Memory B cell (primary cell): ENCODE measurements around the gene PRSS58.

Experiments
- ATAC-seq: fragments of 150-1000 bp; cut with Tn5 transposase; 2 replicates; pipeline ENCODE4 v1.10.0; 2021; ENCODE audit warnings: low read depth, mild to moderate bottlenecking, moderate library complexity
- DNase-seq, 2 donors: peaks; one replicate each; pipeline ENCODE4 v3.0.0; 2022; ENCODE audit warnings: low spot score in 2 of 2
- H3K27ac Mint-ChIP-seq: one replicate; pipeline ENCODE4 v1.8.0; 2022; ENCODE audit warnings: mild to moderate bottlenecking, moderate library complexity, mixed read lengths
- H3K27me3 Mint-ChIP-seq: one replicate; pipeline ENCODE4 v1.8.0; 2022; ENCODE audit warnings: mixed read lengths
- H3K36me3 Mint-ChIP-seq: one replicate; pipeline ENCODE4 v1.8.0; 2022; ENCODE audit warnings: mild to moderate bottlenecking, mixed read lengths
- H3K4me1 Mint-ChIP-seq: one replicate; pipeline ENCODE4 v1.8.0; 2022; ENCODE audit warnings: mixed read lengths
- H3K4me3 Mint-ChIP-seq: one replicate; pipeline ENCODE4 v1.8.0; 2022; ENCODE audit warnings: mild to moderate bottlenecking, moderate library complexity, mixed read lengths
- H3K9me3 Mint-ChIP-seq: one replicate; pipeline ENCODE4 v1.8.0; 2022; ENCODE audit warnings: mixed read lengths

PRSS58 gene

DNA sequence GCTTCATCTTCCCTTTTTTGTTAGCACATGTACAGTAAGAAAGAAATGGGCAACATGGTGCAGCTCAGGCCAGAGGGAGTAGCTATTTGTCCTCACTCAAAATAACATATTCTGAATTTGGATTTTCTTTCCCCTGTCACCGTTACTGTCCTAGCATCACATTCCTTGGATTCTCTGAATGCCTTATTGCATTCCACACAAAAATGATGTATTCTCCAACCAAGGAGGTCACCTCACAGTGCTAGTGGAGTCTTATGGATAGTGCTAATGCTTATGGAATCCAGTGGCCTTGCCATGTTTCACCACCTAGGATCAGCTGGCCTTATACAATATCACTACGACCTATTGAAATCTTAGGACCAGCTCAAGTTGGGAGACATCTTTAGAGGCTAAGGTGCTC lies 7.2 kb downstream of the PRSS58 start:
- Mint-ChIP-seq H3K36me3 (no peaks in the 10 kb centered on the region), H3K4me3 (no peak overlapping the region), H3K9me3 (no peaks in the 10 kb centered on the region), H3K4me1 (no peaks in the 10 kb centered on the region), H3K27ac (no peak overlapping the region), H3K27me3 (no peaks in the 10 kb centered on the region)
- DNase-seq = no peak
- ATAC-seq = no peak

DNA sequence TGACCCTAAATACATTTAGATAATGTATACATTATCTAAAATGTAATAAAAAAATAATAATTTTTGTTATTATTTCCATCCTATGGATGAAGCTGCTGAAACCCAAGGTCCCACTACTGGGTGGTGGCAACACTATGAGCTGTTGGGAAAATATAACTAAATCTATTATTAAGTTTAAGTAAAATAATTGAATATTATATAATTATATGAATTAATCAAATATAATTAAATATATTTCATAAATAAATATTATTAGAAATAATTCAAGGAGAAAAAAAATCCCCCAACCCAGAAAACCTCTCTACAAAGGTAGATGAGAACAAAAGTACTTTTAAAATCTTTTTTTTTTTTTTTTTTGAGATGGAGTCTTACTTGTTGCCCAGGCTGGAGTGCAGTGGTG lies 7.9 kb downstream of the PRSS58 start:
- no peaks in the 10 kb centered on the region for H3K9me3 Mint-ChIP-seq
- H3K27me3 Mint-ChIP-seq = no peaks in the 10 kb centered on the region
- H3K4me1 Mint-ChIP-seq = no peaks in the 10 kb centered on the region
- no peaks in the 10 kb centered on the region for H3K36me3 Mint-ChIP-seq
- DNase-seq (no peak), ATAC-seq (no peak)
- H3K27ac Mint-ChIP-seq = no peak overlapping the region
- H3K4me3 Mint-ChIP-seq = no peak overlapping the region

DNA sequence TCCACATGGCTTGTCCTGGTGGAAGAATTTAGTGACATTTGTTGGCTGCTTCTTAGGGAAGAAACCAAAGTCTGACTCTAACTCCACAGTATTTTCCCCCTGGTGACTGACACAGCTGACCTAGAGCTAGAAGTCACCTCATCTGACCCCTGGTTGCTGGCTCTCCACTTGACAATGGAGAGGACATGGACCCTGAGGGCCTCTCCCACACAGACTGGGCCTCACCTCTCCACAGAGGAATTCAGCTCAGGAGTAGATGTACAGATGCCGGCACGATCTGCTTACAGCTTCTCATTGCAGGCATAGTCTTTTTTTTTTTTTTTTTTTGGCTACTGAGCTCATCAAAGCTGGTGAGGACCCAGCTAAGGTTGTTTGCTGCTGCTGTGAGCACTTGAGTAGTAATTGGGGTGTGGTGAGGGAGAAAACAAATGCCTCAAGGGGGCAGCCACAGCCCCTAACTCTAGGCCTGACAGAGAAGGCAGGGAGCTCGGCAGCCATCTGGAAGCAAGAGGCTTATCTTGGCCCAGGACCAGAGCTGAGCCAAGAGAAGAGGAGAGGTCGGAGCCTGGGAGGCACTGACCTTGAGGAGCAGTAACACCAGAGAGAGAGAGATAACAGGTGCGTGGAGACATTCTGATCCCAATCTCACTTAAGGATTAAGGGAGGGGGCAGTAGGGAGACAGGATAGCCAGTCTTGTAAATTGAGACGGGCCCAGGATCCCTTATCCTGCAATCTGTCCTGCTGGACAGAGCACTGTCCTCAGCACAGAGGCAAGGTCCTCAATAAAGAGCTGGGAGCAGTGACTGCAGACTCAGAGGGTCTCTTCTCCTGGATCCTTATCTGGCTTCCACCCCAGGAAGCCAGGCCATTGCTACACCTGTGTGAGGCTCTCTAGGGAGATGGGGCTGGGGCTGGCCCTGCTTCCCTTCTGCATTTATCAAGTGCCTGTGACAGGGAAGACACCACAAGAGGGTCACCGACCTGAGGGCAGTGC lies 9.4 kb downstream of the PRSS58 start:
- ATAC-seq = no peak
- no peak overlapping the region for H3K27ac Mint-ChIP-seq
- no peak for DNase-seq
- no peaks in the 10 kb centered on the region for H3K27me3 Mint-ChIP-seq
- no peaks in the 10 kb centered on the region for H3K4me1 Mint-ChIP-seq
- no peak overlapping the region for H3K4me3 Mint-ChIP-seq
- H3K36me3 Mint-ChIP-seq = no peaks in the 10 kb centered on the region
- no peaks in the 10 kb centered on the region for H3K9me3 Mint-ChIP-seq

DNA sequence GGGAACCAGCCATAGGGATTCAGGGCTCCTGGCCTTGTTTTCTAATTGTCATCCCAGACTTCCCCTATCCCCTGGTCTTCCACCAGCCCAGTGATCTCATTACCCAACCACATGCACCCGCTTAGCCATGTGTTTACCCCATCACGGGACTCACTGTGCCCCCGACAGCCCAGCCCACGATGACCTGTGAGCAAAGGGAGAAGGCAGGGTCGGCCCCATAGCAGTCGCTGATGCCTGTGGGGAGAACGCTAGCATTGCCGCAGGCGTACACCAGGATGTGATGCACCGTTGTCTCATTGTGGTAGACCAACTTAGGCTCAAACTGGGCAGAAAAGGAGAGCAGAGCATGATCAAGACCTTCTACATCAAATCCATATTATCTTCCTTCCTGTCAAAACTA lies 14.0 kb downstream of the PRSS58 start:
- no peaks in the 10 kb centered on the region for H3K9me3 Mint-ChIP-seq
- no peak overlapping the region for H3K27ac Mint-ChIP-seq
- H3K4me3 Mint-ChIP-seq = no peak overlapping the region
- DNase-seq = no peak
- H3K36me3 Mint-ChIP-seq = no peaks in the 10 kb centered on the region
- H3K4me1 Mint-ChIP-seq = no peaks in the 10 kb centered on the region
- no peak for ATAC-seq
- peaks cover 4% of the 10 kb centered on the region for H3K27me3 Mint-ChIP-seq

DNA sequence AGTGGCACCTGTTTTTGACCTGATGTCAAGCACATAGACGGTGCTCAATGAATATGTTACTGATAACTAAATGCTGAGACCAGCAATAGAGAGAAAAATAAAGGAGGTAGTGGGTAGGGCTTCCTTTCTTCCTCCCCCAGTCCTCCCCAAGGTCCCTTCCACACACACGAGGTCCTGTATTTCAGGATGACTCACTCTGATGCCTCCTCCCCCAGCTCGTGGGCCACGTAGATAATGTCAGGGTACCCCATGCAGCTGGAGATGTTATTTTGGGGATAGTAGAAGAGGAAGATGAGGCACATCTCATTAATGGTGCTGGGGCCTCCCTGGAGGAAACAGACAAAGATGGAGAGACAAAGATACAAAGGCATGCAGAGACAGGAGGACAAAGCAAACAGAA lies 17.3 kb downstream of the PRSS58 start:
- H3K27ac Mint-ChIP-seq = no peak overlapping the region
- H3K27me3 Mint-ChIP-seq = peaks cover 4% of the 10 kb centered on the region
- H3K36me3 Mint-ChIP-seq = no peaks in the 10 kb centered on the region
- no peak overlapping the region for H3K4me3 Mint-ChIP-seq
- peaks cover 4% of the 10 kb centered on the region for H3K9me3 Mint-ChIP-seq
- ATAC-seq = no peak
- H3K4me1 Mint-ChIP-seq = no peaks in the 10 kb centered on the region
- DNase-seq = no peak

DNA sequence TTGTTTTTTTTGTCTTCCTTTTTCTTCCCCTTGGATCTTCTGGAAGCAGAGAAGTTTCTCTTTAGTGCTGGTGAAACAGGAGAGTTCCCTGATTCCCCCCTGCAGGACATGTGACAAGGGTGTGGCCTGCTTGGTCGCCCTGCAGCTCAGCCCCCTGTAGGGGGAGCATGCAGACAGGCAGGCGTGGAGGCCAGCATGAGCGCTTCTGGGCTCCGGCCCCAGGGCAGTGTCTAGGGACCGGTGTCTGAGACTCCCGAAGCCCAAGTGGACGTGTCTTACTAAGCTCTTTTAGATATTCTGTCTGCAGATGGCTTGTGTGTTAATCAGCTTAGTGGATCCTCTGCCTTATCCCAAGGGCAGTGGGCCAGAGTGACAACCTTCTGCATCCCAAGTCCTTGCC lies 26.1 kb downstream of the PRSS58 start:
- no peak for ATAC-seq
- Mint-ChIP-seq H3K27me3 (no peaks in the 10 kb centered on the region), H3K27ac (no peak overlapping the region), H3K4me1 (no peaks in the 10 kb centered on the region), H3K36me3 (no peaks in the 10 kb centered on the region), H3K4me3 (no peak overlapping the region), H3K9me3 (peaks cover 5% of the 10 kb centered on the region)
- no peak for DNase-seq

DNA sequence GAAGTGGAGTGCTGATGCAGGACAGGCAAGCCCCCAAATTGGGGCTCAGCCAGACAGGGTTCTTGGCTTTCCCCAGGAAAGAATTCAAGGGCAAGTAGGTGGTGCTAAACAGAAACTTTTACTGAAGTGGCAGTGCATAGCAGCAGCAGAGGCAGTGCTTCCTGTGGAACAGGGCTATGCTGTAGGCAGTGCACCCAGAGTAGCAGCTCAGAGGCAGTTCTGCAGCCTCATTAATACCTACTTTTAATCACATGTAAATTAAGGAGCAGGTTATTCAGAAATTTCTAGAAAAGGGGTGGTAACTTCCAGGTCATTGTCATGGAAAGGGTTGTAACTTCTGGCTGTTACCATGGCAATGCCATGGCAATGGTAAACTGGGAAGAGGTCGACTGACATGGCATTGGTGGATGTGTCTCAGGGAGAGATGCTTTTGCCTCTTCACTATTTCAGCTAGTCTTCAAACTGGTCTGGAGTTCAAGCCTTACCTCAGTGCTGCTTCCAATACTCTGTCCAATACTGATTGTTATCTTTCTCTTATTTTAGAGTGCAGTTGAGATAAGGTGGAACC lies 29.2 kb downstream of the PRSS58 start:
- Mint-ChIP-seq H3K4me3 (no peak overlapping the region), H3K36me3 (no peaks in the 10 kb centered on the region), H3K9me3 (no peaks in the 10 kb centered on the region), H3K4me1 (no peaks in the 10 kb centered on the region), H3K27me3 (no peaks in the 10 kb centered on the region), H3K27ac (no peak overlapping the region)
- no peak for ATAC-seq
- no peak for DNase-seq
